H9 (cell line): Measurements from ENCODE around the gene PRKAG2. TPM values are rescaled to one million over a fixed set of nuclear protein-coding genes. Genes with fewer than 3 reads are reported as not detected.
A peak's percentile ranks its signal among the peaks of the same experiment; 100 is the strongest.

Source experiments
- DNase-seq: peaks from one replicate; pipeline ENCODE4 v3.0.0-alpha.2; 2017
- H2AFZ ChIP-seq: one replicate; pipeline ENCODE4 v1.6.1; 2013; ENCODE audit warnings: mild to moderate bottlenecking, low read length, control low read depth, moderate library complexity
- H2AK5ac ChIP-seq: 2 replicates; pipeline ENCODE4 v1.6.1; 2013; ENCODE audit warnings: low read length, control low read depth, mixed read lengths; ENCODE audit not compliant: insufficient read length
- H2BK120ac ChIP-seq: one replicate; pipeline ENCODE4 v1.6.1; 2013; ENCODE audit warnings: low read depth, mild to moderate bottlenecking, low read length, control low read depth, inconsistent platforms; ENCODE audit not compliant: poor library complexity, severe bottlenecking
- H2BK12ac ChIP-seq: 2 replicates; pipeline ENCODE4 v1.6.1; 2013; ENCODE audit warnings: low read length, control low read depth, mixed read lengths, low read depth; ENCODE audit not compliant: insufficient read length
- H2BK15ac ChIP-seq: 2 replicates; pipeline ENCODE4 v1.6.1; 2013; ENCODE audit warnings: low read depth, low read length, control low read depth
- H2BK20ac ChIP-seq: one replicate; pipeline ENCODE4 v1.6.1; 2013; ENCODE audit warnings: low read depth, mild to moderate bottlenecking, low read length, control low read depth, inconsistent platforms; ENCODE audit not compliant: poor library complexity, severe bottlenecking
- H2BK5ac ChIP-seq: 2 replicates; pipeline ENCODE4 v1.6.1; 2013; ENCODE audit warnings: low read length, control low read depth, mixed read lengths; ENCODE audit not compliant: insufficient read length
- H3K14ac ChIP-seq: 2 replicates; pipeline ENCODE4 v1.6.1; 2013; ENCODE audit warnings: low read length, control low read depth; ENCODE audit not compliant: insufficient read depth
- H3K18ac ChIP-seq: 2 replicates; pipeline ENCODE4 v1.6.1; 2013; ENCODE audit warnings: low read depth, mild to moderate bottlenecking, mixed read lengths, low read length, control low read depth; ENCODE audit not compliant: insufficient read length
- H3K23ac ChIP-seq: 2 replicates; pipeline ENCODE4 v1.6.1; 2013; ENCODE audit warnings: low read length, control low read depth, mixed read lengths, low read depth; ENCODE audit not compliant: insufficient read length
- H3K23me2 ChIP-seq: 2 replicates; pipeline ENCODE4 v1.6.1; 2013; ENCODE audit warnings: low read depth, mild to moderate bottlenecking, mixed read lengths, low read length, control low read depth; ENCODE audit not compliant: insufficient read length, poor library complexity, severe bottlenecking
- H3K27ac ChIP-seq: 2 replicates; pipeline ENCODE4 v1.5.1; 2013; ENCODE audit warnings: low read length, control low read depth, mixed read lengths, low read depth; ENCODE audit not compliant: insufficient read length
- H3K27me3 ChIP-seq: 2 replicates; pipeline ENCODE4 v1.6.1; 2013; ENCODE audit warnings: low read length, control low read depth, inconsistent platforms; ENCODE audit not compliant: insufficient read depth
- H3K4ac ChIP-seq: 2 replicates; pipeline ENCODE4 v1.6.1; 2013; ENCODE audit warnings: low read depth, mild to moderate bottlenecking, control low read depth, inconsistent platforms, low read length, moderate library complexity
- H3K4me1 ChIP-seq: 2 replicates; pipeline ENCODE4 v1.6.1; 2013; ENCODE audit warnings: low read length, control low read depth, inconsistent platforms; ENCODE audit not compliant: insufficient read depth
- H3K4me2 ChIP-seq: 2 replicates; pipeline ENCODE4 v1.6.1; 2013; ENCODE audit warnings: low read length, control low read depth, mixed read lengths; ENCODE audit not compliant: insufficient read length, insufficient read depth
- H3K56ac ChIP-seq: 2 replicates; pipeline ENCODE4 v1.6.1; 2013; ENCODE audit warnings: low read depth, mild to moderate bottlenecking, mixed read lengths, low read length, control low read depth; ENCODE audit not compliant: insufficient read length
- H3K79me1 ChIP-seq: 2 replicates; pipeline ENCODE4 v1.6.1; 2013; ENCODE audit warnings: low read depth, mild to moderate bottlenecking, moderate library complexity, low read length, control low read depth, inconsistent platforms; ENCODE audit not compliant: insufficient read depth, poor library complexity, severe bottlenecking
- H3K79me2 ChIP-seq: 2 replicates; pipeline ENCODE4 v1.6.1; 2013; ENCODE audit warnings: low read length, control low read depth, inconsistent platforms; ENCODE audit not compliant: insufficient read depth
- H3K9ac ChIP-seq: 2 replicates; pipeline ENCODE4 v1.6.1; 2013; ENCODE audit warnings: low read length, control low read depth, mixed read lengths; ENCODE audit not compliant: insufficient read length; ENCODE audit errors: extremely low read depth
- H3K9me3 ChIP-seq: one replicate; pipeline ENCODE4 v1.6.1; 2013; ENCODE audit warnings: low read depth, low read length, inconsistent platforms; ENCODE audit not compliant: control insufficient read depth
- H3T11ph ChIP-seq: one replicate; pipeline ENCODE4 v1.6.1; 2013; ENCODE audit warnings: mild to moderate bottlenecking, low read length, control low read depth, inconsistent platforms
- H4K20me1 ChIP-seq: one replicate; pipeline ENCODE4 v1.6.1; 2013; ENCODE audit not compliant: control insufficient read depth, insufficient read length, insufficient read depth
- H4K5ac ChIP-seq: 2 replicates; pipeline ENCODE4 v1.6.1; 2013; ENCODE audit warnings: low read depth, mild to moderate bottlenecking, mixed read lengths, low read length, control low read depth; ENCODE audit not compliant: insufficient read length
- H4K8ac ChIP-seq: replicated peaks from 2 replicates; pipeline ENCODE4 v1.6.1; 2013; ENCODE audit warnings: low read length, control low read depth, mixed read lengths, low read depth; ENCODE audit not compliant: insufficient read length
- H4K91ac ChIP-seq: 2 replicates; pipeline ENCODE4 v1.6.1; 2013; ENCODE audit warnings: low read depth, mild to moderate bottlenecking, moderate library complexity, mixed read lengths, low read length, control low read depth; ENCODE audit not compliant: insufficient read length
- H3K27ac Mint-ChIP-seq, 3 experiments: 2 replicates in 2 of 3; 3 replicates in 1 of 3; pipeline ENCODE4 v1.8.0; 2020 to 2021; ENCODE audit warnings: mixed read lengths in 3 of 3, mild to moderate bottlenecking in 1 of 3, moderate library complexity in 1 of 3
- H3K27me3 Mint-ChIP-seq: 2 replicates; pipeline ENCODE4 v1.8.0; 2021; ENCODE audit warnings: low read depth, mild to moderate bottlenecking, moderate library complexity, mixed read lengths
- H3K36me3 Mint-ChIP-seq, 3 experiments: 2 replicates in 2 of 3; 3 replicates in 1 of 3; pipeline ENCODE4 v1.8.0; 2020 to 2021; ENCODE audit warnings: low read depth in 3 of 3, mixed read lengths in 3 of 3; ENCODE audit not compliant: insufficient read depth in 1 of 3
- H3K4me1 Mint-ChIP-seq, 2 experiments: 2 replicates each; pipeline ENCODE4 v1.8.0; 2020; ENCODE audit warnings: mixed read lengths in 2 of 2
- H3K4me3 Mint-ChIP-seq, 2 experiments: 2 replicates in 1 of 2; 3 replicates in 1 of 2; pipeline ENCODE4 v1.8.0; 2020 to 2021; ENCODE audit warnings: mild to moderate bottlenecking in 2 of 2, mixed read lengths in 2 of 2, moderate library complexity in 1 of 2
- H3K9me3 Mint-ChIP-seq, 2 experiments: 2 replicates in 1 of 2; 3 replicates in 1 of 2; pipeline ENCODE4 v1.8.0; 2020; ENCODE audit warnings: mild to moderate bottlenecking in 2 of 2, mixed read lengths in 2 of 2, moderate library complexity in 1 of 2
- CTCF ChIP-seq: fragments of 200-600 bp; sonication (generic); conservative IDR thresholded peaks from 3 replicates; pipeline ENCODE4 v1.8.0; 2021; ENCODE audit warnings: antibody characterized with exemption, mild to moderate bottlenecking
- WGBS: extraction: QIAGEN DNeasy Blood & Tissue Kit; methylation state at CpG from one replicate; pipeline ENCODE4 v1.1.7; 2013; ENCODE audit warnings: missing lambda C conversion rate, low lambda C conversion rate, mixed read lengths; ENCODE audit not compliant: insufficient read length; ENCODE audit errors: extremely low coverage; 5-methylcytosine and 5-hydroxymethylcytosine counted together
- total RNA-seq: library from RNA; stranded (reverse); gene quantifications from 2 replicates; pipeline ENCODE4 v1.2.1, GENCODE V29; 2021

Gene PRKAG2
- total RNA-seq, 1 experiment from 2014 or later: 11.8 TPM

- Histone ChIP-seq H3K23me2 (no peaks in the 10 kb centered on the region), H2BK15ac (no peak overlapping the region), H3K27ac (no peak overlapping the region), H3T11ph (no peak overlapping the region), H3K4me1 (peaks cover 4% of the 10 kb centered on the region; the same call in 1 of the 2 replicates), H3K18ac (peak overlapping the region; percentile 33), H3K9me3 (no peaks in the 10 kb centered on the region), H3K14ac (0 out of 2 replicates have a peak overlapping the region, but pooled peaks have one; percentile 51), H3K9ac (no peak overlapping the region), H3K4ac (no peak overlapping the region), H2BK20ac (no peak overlapping the region), H3K79me2 (no peaks in the 10 kb centered on the region), H2BK5ac (no peak overlapping the region), H3K79me1 (no peaks in the 10 kb centered on the region), H2AK5ac (no peak overlapping the region), H2AFZ (no peak overlapping the region), H3K4me2 (no peak overlapping the region), H2BK12ac (no peak overlapping the region), H3K23ac (no peak overlapping the region), H3K27me3 (no peaks in the 10 kb centered on the region), H3K56ac (no peak overlapping the region), H4K20me1 (no peaks in the 10 kb centered on the region), H4K8ac (no peak overlapping the region), H2BK120ac (no peak overlapping the region), H4K91ac (no peak overlapping the region), H4K5ac (no peak overlapping the region)
- TF ChIP-seq CTCF: no peak
- no peaks in the 10 kb centered on the region; a peak in 3 of 5 replicates for H3K9me3 Mint-ChIP-seq
- H3K4me3 Mint-ChIP-seq: no peak overlapping the region
- WGBS: no CpG with 5 or more reads among the region's 11 CpGs
- peak; percentile 58 for DNase-seq
- peaks cover 27 to 39% of the 10 kb centered on the region in 2 experiments for H3K4me1 Mint-ChIP-seq
- peaks cover 19% of the 10 kb centered on the region for H3K27me3 Mint-ChIP-seq
- H3K36me3 Mint-ChIP-seq: no peaks in the 10 kb centered on the region
- peak overlapping the region in 2 of 3 experiments; percentile 61 to 91; a peak in 2 of 7 replicates for H3K27ac Mint-ChIP-seq
These were observed 121.6 kb downstream of the PRKAG2 start for GRCh38 chr7:151755131-151755801.
